ENCODE measurements around the gene PLCB1.

The PLCB1 gene

DNA sequence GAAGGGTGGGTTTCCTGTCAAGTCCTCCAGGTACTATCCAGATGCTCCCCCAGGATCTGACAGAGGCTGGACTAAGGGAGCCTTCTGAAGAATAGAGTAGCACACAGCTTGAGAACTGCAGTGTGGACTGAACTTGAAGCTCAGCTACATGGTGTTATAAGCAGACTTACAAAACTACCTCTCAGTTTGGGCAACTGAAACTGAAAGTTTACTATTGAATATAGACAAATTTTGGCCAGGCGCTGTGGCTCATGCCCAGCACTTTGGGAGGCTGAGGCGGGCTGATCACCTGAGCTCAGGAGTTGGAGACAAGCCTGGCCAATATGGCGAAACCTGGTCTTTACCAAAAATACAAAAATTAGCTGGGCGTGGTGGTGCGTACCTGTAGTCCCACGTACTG, 348.5 kb downstream of the PLCB1 start:
- DNase-seq (ENCODE audit: low read depth in 2 of 2, low spot score in 1 of 2), result no peak

DNA sequence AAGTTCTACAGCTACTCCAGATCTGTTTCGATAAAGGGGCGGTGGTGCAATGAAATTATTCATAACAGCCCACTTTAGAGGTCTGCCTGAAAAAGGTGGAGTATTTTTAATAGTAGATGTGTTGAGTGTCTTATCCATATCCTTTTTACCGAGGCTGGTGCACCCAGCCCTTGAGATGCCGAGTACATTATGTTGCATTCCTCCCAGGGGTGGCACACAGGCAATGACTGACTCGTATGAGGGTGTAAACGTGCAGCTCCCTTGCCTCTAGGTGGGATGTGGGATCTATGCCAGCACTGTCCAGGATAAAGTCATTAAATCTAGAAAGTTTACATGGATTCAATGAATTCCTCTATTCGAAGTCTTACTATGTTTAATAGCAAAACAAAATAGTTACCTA, 355.6 kb downstream of the PLCB1 start:
- DNase-seq (ENCODE audit: low read depth in 2 of 2, low spot score in 1 of 2), result no peak

DNA sequence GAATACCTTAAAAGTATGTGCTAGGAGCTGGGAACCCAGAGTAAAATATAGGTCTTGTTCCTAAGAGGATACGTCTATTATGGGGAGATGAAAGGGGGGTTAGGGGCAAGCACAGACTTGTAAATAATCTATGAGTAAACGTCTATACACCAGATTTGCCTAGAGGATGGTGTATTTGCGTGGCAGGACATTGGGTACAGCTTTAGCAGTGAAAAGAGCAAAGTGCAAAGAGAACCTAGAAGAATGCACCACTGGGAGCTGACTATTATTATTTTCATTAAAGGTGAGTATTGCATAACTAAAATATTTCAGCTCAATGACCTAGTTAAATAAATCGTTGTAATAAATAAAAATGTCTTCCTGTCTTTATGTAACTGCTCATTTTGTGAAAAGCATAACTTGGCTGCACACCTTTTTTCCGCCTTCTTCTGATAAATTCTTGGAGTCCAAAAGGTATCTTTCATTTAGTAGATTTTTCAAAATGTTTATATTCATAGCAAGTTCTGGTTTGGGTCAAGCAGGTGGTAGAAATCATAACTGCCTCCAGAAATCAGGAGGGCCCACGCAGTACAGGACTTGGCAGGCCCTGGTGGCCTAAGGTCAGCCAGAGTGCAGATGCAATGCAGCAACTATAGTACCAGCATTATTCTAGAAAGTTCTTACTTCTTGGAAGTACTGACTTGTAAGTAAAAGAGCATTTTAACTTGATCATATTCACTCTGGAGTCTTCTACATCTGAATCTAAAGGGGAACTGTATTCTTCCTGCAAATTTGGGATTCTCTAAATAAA, 357.2 kb downstream of the PLCB1 start:
- DNase-seq (ENCODE audit: low read depth in 2 of 2, low spot score in 1 of 2), result no peak

DNA sequence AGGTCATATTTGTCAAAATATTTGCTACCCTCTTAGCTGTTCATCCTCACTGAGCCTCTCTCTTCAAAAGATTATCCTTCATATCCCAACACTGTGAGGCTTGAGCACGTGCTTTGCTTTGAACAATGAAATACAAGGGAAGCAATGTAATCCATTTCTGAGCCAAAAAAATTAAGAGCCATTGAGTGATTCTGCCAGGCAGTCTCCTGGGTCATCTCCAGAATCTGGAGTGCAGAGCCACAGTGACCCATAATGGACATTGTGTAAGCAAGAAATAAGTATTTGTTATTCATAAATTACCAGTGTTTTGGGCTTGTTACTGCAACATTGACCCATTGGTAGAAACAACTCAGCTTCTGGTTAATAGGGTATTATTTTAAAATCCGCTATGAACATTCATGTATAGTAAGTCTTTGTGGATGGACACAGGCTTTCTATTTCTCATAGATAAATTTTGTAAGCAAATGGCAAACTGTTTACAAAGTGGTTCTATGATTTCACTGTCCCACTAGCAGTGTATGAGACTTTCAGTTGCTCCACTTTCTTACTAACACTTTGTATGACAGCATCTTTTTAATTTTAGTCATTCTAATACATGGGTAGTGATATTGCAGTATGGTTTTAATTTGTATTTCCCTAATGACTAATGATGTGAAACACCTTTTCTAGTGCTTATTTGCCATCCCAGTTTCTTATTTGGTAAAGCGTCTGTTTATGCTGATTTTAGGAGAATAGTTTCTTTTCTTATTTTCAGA, 358.2 kb downstream of the PLCB1 start:
- DNase-seq (ENCODE audit: low read depth in 2 of 2, low spot score in 1 of 2), result no peak

DNA sequence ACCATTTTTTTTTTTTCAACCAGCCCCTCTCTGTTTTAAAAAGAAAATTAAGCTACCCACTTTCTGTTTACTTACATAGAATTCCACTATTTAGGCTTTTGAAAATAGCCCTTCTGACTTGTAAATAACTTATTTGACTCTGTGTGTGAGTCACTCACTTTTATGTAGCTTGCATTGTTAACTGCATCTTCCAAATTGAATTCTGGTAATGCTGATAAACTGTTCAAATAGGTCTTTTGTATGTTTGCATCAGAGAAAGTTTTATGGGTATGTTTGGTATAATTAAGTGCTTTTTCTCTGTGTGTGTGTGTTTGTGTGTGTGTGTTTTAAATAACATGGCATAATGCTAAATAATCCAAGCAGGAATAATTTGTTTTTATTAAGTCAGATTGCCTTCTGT, 360.1 kb downstream of the PLCB1 start:
- DNase-seq (ENCODE audit: low read depth in 2 of 2, low spot score in 1 of 2), result no peak

DNA sequence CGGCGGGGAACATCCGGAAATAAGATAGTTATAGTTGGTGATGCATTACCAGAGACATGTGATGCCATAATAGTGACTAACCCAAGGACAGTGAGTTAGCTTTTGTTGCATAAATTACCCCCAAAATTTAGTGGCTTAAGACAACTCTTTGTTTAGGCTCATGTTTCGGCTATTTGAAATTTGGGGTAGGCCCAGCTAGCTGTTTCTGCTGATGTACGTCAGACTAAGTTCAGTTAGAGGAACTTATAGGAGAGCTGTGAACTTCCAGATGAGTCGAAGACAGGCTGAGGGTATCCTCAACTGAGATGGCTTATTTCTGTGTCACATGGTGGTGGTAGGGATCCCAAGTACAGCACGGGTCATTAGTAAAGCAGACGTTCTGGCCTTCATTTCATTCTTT, 366.5 kb downstream of the PLCB1 start:
- DNase-seq (ENCODE audit: low read depth in 2 of 2, low spot score in 1 of 2), result no peak

DNA sequence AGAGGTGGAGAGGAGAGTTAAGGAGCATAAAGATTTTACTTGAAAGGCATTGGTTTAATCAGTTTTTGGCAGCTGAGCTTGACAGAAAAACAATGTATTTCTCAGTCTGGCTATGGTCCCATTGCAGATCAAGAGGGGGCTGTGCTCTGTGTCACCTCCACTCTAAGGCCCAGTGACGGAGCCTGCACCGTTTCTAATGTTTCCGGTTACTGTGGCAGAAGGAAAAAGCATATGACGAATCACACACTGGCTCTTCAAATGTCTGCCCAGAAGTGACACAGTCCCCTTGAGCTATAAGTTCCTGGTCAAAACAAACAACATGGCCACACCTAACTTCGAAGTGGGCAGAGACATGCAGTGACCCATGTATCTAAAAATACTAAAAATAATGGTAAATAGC, 372.0 kb downstream of the PLCB1 start:
- no peak for DNase-seq (ENCODE audit: low read depth in 2 of 2, low spot score in 1 of 2)

DNA sequence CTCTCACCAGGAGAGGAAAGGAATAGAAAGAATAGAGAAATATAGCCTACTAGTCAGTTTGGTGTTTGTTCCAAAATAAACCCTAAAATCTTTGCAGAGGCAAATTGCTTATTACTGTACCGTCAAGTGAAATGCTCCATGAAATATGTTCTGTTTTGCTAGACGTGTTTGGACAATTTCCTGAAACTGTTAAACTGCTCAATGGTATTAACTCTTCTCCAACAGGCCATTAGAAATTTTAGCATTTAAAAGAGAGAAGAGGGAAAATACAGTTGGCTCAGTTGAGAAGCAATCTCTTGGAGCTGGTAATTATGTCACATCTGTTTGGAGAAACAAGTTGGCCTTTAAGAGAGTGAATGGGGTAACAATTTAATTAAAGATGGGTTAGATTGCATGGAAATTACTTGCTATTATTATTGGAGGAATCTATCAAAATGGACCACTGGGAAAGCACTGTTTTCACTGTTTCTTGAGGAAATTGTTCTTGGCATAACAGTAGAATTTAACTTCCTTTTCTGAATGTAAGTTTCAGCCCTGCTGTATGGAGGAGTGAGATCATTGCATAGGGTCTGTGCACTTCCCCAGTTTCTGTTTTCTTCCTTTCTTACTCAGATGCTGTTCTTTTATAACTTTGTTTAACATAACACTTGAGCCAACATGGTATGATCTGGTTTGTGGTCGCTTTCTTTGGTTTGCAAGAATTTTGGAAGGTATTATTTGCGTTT, 373.6 kb downstream of the PLCB1 start:
- no peak for DNase-seq (ENCODE audit: low read depth in 2 of 2, low spot score in 1 of 2)

DNA sequence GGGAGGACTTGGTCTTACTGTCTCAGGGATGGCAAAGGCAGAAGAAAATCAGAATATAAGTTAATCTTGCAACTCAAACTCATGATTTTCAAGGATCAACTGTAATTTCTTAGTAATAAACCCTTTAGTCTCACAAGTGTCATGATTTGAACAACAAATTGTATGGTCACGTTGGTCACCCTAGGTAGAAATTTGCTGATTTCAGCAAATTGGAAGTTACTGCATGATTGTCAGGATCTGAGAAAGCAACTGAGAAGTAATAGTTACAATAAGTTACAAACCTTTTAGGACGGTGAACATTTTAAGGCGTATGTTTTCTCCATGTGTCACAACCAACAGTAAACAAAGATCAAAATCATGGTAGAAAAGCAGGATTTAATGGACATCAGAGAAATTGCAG, 375.2 kb downstream of the PLCB1 start:
- DNase-seq (ENCODE audit: low read depth in 2 of 2, low spot score in 1 of 2), result no peak

DNA sequence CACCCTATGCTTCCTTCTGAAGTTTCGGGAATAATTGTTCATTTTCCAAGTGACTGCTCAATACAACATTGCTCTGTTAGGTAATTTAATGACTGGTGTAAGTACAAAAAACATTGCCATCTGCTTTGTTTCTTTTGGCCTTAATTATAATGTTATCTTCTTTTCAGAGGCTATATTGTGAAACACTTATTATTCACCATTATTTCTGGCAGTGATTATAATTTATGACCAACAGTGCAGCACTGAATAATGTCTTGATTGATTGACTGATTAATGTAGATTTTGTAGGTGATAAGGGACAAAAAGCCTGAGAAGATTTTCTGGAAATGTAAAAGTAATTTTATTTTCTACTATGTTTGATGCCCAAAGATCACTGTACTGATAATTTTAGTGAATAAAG, 377.7 kb downstream of the PLCB1 start:
- DNase-seq (ENCODE audit: low read depth in 2 of 2, low spot score in 1 of 2), result no peak

DNA sequence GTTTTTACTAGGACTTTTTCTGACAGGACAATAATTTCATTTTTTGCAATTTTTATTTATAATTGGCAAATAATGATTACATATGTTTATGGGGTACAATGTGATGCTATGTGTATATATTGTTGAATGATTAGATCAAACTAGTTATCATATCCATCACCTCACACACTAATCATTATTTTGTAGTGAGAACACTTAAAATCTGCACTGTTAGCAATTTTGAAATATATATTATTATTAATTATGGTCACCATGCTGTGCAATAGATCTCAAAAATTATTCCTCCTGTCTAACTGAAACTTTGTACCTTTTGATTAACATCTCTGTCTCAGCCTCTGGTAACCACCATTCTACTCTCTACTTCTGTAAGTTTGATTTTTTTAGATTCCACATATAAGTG, 378.7 kb downstream of the PLCB1 start:
- no peak for DNase-seq (ENCODE audit: low read depth in 2 of 2, low spot score in 1 of 2)

DNA sequence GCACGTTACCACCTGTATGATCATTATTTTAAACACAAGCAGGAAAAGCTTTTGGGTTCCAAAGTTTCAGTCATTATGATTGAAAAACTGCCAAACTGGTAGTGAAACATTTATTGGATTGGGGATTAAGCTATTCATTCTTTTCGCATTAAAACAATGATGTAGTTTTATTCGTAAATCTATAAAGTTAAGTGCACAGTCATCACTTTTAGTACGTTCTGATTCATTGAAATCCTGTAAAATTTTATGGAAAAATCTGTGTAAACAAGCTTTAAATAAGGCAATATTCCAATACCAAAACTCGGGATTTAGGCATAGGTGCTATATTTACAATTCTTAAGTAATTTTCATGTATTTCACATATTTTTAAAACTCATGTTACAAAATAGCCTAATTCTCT, 379.9 kb downstream of the PLCB1 start:
- no peak for DNase-seq (ENCODE audit: low read depth in 2 of 2, low spot score in 1 of 2)

DNA sequence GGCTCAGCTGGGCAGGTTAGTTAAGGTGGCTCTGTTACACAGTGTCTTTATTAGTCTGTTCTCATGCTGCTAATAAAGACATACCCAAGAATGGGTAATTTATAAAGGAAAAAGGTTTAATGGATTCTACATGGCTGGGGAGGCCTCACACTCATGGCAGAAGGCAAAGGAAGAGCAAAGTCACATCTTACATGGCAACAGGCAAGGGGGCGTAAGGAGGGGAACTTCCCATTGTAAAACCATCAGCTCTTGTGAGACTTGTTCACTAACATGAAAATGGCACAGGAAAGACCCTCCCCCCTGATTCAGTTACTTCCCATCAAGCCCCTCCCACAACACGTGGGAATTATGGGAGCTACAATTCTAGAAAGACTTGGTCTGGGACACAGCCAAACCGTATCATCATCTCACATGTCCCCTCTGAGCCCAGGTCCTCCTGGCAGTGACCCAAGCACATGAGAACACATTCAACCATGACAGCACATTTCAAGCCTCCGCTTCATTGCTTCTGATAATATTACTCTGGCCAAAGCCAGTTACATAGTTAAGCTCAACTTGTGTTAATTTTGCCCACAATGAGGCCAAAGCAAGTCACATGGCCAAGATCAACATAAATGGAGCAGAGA, 383.9 kb downstream of the PLCB1 start:
- no peak for DNase-seq (ENCODE audit: low read depth in 2 of 2, low spot score in 1 of 2)

DNA sequence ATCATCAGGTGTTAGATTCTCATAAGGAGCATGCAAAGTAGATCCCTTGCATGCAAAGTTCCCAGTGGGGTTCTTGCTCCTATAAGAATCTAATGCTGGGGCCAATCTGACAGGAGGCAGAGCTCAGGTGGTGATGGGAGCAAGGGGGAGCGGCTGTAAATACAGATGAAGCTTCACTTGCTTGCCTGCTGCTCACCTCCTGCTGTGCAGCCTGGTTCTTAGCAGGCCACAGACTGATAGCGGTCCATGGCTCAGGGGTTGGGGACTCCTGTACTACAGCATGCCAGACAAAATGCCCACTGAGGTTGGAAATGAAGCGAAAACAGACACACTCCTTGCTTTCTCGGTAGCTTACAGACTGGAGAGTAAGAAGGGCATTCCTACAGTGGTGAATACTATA, 386.8 kb downstream of the PLCB1 start:
- DNase-seq (ENCODE audit: low read depth in 2 of 2, low spot score in 1 of 2), result no peak

DNA sequence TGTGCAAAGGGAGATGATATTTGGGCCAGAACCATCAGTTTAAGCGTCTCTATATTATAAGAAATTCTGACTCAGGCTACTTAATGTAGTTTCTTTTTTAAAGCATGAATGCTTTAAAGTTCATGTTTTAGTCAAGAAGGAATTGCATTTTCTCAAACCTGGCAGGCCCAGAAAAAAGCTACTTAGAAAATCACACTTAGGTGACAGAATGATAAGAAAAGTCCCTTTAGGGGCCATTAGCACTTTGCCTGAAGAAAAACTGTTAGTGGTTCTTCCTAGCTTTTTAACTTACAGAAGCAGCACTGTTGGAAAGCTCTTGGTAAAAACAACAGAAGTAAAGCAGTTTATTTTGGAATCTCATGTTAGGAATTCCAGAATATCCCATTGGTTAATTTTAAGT, 387.8 kb downstream of the PLCB1 start:
- no peak for DNase-seq (ENCODE audit: low read depth in 2 of 2, low spot score in 1 of 2)

DNA sequence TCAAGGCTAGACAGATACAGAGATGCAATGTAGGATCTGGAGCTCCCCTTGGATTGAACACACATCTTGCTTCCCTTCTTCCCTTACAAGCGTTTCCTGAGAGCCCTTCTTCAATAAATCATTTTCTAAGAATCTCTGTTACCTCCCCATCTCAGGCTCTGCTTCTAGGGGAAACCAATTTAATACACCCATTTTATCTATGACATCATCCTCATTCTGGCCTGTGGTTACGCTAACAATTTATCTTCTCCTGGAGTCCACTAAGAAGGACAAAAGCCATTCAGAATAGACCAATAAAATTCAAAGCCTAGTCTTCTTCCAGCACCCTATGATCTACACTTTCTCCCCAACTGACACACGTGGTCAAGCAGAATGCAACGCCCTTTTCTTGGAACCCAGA, 390.1 kb downstream of the PLCB1 start:
- no peak for DNase-seq (ENCODE audit: low read depth in 2 of 2, low spot score in 1 of 2)

DNA sequence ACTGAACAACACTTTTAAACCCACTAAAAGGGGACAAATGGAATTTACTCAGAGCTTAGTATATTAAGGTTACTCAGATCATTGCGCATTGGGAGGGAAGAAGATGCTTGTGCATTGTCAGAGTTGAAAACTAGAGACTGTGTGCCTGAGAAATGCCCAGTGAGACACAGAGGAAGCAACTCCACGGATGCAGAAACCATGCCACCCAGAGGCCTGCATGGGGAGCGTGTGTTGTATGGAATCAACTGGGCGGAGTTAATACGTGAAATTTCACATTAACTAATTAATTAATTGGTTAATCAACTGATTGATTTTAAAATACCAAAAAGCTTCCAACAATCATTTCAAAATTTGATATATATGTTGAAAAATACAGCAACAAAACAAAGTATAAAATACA, 391.6 kb downstream of the PLCB1 start:
- DNase-seq (ENCODE audit: low read depth in 2 of 2, low spot score in 1 of 2), result no peak

DNA sequence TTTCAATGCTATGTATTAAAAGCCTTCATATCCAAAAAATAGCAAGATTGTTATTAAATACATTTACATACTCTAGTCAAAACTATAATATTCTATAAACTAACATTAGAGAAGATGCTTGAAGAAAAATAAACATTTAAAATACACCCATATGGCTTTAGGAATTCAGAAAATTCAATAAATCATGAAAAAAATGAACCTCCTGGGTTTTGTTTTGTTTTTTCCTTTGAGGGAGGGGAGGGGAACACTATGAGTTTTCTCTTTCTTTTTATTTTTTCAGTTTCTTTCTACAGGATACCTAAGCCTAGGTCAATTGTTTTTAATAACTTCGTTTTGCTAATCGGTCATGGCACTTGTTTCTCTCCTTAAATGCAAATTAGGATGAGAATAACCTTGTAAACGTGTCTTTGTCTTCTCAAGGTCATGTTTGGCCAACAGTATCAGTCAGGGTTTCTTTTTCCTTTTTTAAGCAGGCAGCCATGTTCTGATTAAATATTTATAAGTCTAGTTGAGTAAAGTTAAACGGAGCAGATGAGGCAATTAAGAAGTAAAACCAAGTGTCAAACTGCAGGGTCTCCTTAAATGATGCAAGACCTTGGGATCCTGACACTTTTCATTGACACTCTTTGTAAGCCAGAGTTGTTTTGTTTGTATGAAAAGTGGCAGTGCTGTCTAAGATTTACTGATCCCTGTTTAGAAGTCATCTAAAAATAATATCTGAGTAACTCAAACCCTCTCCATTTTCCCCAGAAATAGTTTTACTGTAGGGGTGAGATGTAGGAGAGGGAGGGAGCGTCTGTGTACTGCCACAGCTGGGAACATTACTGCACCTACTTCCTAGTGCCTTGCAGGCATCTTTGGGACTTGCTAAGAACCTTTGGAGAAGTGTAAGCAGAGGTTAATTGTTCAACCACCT, 392.3 kb downstream of the PLCB1 start:
- DNase-seq (ENCODE audit: low read depth in 2 of 2, low spot score in 1 of 2), result no peak

DNA sequence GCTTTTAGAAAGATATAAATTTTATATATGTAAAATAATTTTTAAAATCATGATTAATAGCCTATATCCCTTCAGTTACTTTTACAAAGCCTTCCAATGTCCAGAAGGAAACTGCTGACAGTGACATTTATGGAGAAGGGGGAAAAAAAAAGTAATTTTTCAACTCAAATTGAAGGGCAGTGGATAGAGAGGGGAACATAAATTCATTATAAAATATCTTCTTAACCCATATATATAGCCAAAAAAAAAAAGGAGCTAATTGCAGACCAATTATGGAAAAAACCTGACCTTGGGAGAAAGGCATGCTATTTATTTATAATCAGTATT, 392.9 kb downstream of the PLCB1 start:
- DNase-seq (ENCODE audit: low read depth in 2 of 2, low spot score in 1 of 2), result no peak

DNA sequence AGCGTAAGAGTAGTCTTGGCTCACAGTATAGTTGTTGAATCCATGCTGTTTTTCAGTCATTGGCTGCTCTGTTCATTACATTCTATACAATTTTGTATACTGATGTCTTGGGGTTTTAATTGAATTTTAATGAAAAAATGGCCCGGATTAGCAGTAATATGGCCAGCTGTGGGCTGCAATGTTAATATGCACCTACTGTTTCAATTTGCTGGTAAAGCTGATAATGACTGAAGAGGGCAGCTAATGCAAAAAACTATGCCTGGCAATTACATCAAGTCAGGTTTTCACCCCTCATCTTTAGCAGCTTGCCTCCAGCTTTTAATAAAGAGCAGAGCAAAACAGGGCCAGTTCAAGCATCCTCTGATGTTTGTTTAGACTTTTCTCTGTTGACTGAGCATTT, 394.5 kb downstream of the PLCB1 start:
- DNase-seq (ENCODE audit: low read depth in 2 of 2, low spot score in 1 of 2), result no peak

Measured in stimulated activated CD8-positive, alpha-beta memory T cell treated with anti-CD3 and anti-CD28 coated beads, Interleukin-4, amount 100 ng/mL, for 4 hours (primary cell).